K562 (cell line): ENCODE measurements around the gene UQCRHL. TPM values are rescaled to one million over a fixed set of nuclear protein-coding genes. Genes with fewer than 3 reads are reported as not detected.

Experiments used
- CBFB ChIP-seq: sonication (generic); formaldehyde crosslinking; IDR thresholded peaks from 2 replicates; pipeline ENCODE4 v1.4.0; 2020; ENCODE audit warnings: mild to moderate bottlenecking, missing genetic modification reagents
- ETS2 ChIP-seq: IDR thresholded peaks from 2 replicates; pipeline ENCODE4 v1.6.1; 2016; ENCODE audit warnings: borderline replicate concordance, missing genetic modification characterization, mild to moderate bottlenecking, moderate library complexity, missing compliant biosample characterization; ENCODE audit not compliant: poor library complexity, severe bottlenecking
- KAT8 ChIP-seq: fragments of 450-650 bp; IDR thresholded peaks from 2 replicates; pipeline ENCODE4 v1.6.1; 2016; ENCODE audit warnings: low read depth, mild to moderate bottlenecking
- KDM1A ChIP-seq, 2 experiments: fragments of 450-650 bp; IDR thresholded peaks; 2 replicates each; pipeline ENCODE4 v1.6.1; 2016; ENCODE audit warnings: mild to moderate bottlenecking in 2 of 2
- KDM5B ChIP-seq: fragments of 200-600 bp; sonication (generic); IDR thresholded peaks from 2 replicates; pipeline ENCODE4 v1.6.1; 2012; ENCODE audit warnings: low read depth, mild to moderate bottlenecking, moderate library complexity, low read length, control low read depth, inconsistent platforms; ENCODE audit not compliant: insufficient replicate concordance
- PHF8 ChIP-seq: fragments of 200-600 bp; sonication (generic); IDR thresholded peaks from 2 replicates; pipeline ENCODE4 v1.6.1; 2012; ENCODE audit warnings: mixed run types, mild to moderate bottlenecking, inconsistent platforms, low read length, moderate library complexity, borderline replicate concordance
- RBM39 ChIP-seq: fragments of 200-400 bp; formaldehyde crosslinking; optimal IDR thresholded peaks from 2 replicates; pipeline ENCODE3; 2018; ENCODE audit warnings: low read depth, low read length
- ZNF318 ChIP-seq, 2 experiments: fragments of 450-650 bp; IDR thresholded peaks; 2 replicates each; pipeline ENCODE4 v1.6.1; 2016; ENCODE audit warnings: mild to moderate bottlenecking in 2 of 2, borderline replicate concordance in 1 of 2, low read depth in 1 of 2, moderate library complexity in 1 of 2
- ZNF384 ChIP-seq: IDR thresholded peaks from 2 replicates; pipeline ENCODE4 v1.6.1; 2012; ENCODE audit warnings: low read depth, low read length, improper control_type of control experiment
- ZNF717 ChIP-seq: fragments of 250-450 bp; sonication (Bioruptor Pico); IDR thresholded peaks from 2 replicates; pipeline ENCODE4 v1.5.0; 2021
- ZNF75A ChIP-seq: fragments of 450-650 bp; formaldehyde crosslinking; IDR thresholded peaks from 2 replicates; pipeline ENCODE4 v1.4.0; 2020; ENCODE audit warnings: mild to moderate bottlenecking
- polyA plus RNA-seq, 8 experiments: library from polyadenylated mRNA; depleted of rRNA in 4 of 8; stranded (reverse) in 5 of 8; unstranded in 3 of 8; fragments of >200 nt; fragmentation: Nextera tagmentation in 2 of 8; fragmentation: Illumina TruSeq in 1 of 8; extraction: Ambion mirVana in 2 of 8; extraction: Trizol in 1 of 8; gene quantifications; 2 replicates each; pipeline versions ENCODE4 v1.2.1 to v1.2.3, GENCODE V29; 2011 to 2014; ENCODE audit warnings: inconsistent platforms in 1 of 8, missing spikeins in 1 of 8
- total RNA-seq, 7 experiments: library from RNA; depleted of rRNA in 6 of 7; stranded (reverse); fragments of >200 nt in 6 of 7; fragmentation: Illumina TruSeq in 2 of 7; extraction: Trizol in 2 of 7; gene quantifications; 2 replicates each; pipeline versions ENCODE4 v1.2.1 to v1.2.3, GENCODE V29; 2011 to 2021; ENCODE audit warnings: low replicate concordance in 1 of 7
- TF ChIP-seq, protein P1 (sequence below): fragments of 250-450 bp; sonication (Bioruptor Pico); IDR thresholded peaks from 2 replicates; pipeline ENCODE4 v1.4.0; 2020

Gene UQCRHL
- total and polyA plus RNA-seq, 9 of the 15 experiments (the other 6 are each of a cell fraction or from before 2014, with no cell fraction given), result 5.1 to 41.3 (median 21.8) TPM

DNA sequence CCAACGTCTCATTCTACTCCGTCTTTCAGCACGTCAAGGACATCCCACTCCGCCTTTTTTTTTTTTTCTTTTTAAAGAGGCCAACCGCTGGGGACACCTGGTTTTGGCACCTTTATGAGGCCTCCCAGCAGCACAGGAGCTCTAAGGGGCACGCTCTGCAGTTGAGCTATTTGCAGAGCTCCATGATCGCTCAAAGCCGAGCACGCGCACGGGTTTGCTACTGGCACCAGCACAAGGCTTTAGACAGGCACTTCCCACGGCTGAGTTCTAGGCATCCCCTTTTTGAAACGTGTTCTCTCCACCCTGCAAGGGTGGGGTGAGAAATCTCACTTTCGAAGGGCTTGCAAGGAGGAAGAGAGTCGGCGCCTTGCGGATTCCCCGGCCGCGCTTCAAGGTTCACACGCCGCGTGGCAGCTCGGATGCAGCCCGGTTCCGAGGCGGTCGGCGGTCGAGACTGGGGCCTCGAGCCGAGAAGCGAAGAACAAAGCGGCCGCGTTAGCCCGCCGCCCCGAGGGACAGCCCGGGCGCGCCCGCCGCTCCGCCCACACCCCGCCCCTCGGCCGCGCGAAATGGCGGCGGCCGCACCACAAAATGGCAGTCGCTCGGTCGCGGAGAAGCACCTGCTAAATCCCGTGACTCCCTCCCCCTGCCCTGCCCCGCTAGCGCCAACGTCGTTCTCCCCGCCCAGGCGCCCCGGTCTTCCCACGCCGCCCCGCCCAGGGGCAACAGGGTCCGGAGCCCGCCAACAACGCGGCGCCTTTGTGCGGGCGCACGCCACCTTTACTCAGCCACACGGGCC is 27.2 kb upstream of the UQCRHL start (continued):
- TF ChIP-seq, protein P1, sequence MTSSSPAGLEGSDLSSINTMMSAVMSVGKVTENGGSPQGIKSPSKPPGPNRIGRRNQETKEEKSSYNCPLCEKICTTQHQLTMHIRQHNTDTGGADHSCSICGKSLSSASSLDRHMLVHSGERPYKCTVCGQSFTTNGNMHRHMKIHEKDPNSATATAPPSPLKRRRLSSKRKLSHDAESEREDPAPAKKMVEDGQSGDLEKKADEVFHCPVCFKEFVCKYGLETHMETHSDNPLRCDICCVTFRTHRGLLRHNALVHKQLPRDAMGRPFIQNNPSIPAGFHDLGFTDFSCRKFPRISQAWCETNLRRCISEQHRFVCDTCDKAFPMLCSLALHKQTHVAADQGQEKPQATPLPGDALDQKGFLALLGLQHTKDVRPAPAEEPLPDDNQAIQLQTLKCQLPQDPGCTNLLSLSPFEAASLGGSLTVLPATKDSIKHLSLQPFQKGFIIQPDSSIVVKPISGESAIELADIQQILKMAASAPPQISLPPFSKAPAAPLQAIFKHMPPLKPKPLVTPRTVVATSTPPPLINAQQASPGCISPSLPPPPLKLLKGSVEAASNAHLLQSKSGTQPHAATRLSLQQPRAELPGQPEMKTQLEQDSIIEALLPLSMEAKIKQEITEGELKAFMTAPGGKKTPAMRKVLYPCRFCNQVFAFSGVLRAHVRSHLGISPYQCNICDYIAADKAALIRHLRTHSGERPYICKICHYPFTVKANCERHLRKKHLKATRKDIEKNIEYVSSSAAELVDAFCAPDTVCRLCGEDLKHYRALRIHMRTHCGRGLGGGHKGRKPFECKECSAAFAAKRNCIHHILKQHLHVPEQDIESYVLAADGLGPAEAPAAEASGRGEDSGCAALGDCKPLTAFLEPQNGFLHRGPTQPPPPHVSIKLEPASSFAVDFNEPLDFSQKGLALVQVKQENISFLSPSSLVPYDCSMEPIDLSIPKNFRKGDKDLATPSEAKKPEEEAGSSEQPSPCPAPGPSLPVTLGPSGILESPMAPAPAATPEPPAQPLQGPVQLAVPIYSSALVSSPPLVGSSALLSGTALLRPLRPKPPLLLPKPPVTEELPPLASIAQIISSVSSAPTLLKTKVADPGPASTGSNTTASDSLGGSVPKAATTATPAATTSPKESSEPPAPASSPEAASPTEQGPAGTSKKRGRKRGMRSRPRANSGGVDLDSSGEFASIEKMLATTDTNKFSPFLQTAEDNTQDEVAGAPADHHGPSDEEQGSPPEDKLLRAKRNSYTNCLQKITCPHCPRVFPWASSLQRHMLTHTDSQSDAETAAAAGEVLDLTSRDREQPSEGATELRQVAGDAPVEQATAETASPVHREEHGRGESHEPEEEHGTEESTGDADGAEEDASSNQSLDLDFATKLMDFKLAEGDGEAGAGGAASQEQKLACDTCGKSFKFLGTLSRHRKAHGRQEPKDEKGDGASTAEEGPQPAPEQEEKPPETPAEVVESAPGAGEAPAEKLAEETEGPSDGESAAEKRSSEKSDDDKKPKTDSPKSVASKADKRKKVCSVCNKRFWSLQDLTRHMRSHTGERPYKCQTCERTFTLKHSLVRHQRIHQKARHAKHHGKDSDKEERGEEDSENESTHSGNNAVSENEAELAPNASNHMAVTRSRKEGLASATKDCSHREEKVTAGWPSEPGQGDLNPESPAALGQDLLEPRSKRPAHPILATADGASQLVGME, result 0 out of 2 replicates have a peak, but pooled peaks have one; percentile 66
- peak; percentile 97 for TF ChIP-seq KAT8
- no peak for TF ChIP-seq ZNF717
- TF ChIP-seq KDM5B, result peak; percentile 70
- peak; percentile 8 for TF ChIP-seq ETS2 (tag)
- TF ChIP-seq RBM39, result no peak
- TF ChIP-seq ZNF318 (IDR thresholded peaks at IDR 0.05; ENCODE audit: borderline replicate concordance in 1 of 2, low read depth in 1 of 2), result peak in 1 of 2 experiments; percentile 49; a peak in 1 of 4 replicates
- peak; percentile 16 to 35; a peak in 3 of 4 replicates for TF ChIP-seq KDM1A (IDR thresholded peaks at IDR 0.05)
- TF ChIP-seq CBFB (CRISPR knock-in tag), result peak; percentile 32; the same call in 1 of the 2 replicates
- no peak for TF ChIP-seq ZNF75A (CRISPR knock-in tag)
- TF ChIP-seq ZNF384, result peak; percentile 100
- peak; percentile 84; the same call in 1 of the 2 replicates for TF ChIP-seq PHF8
